HG03139 (cell line): Measurements from ENCODE around the gene PCDH15.

Source experiments
- ATAC-seq: cut with Tn5 transposase; IDR thresholded peaks from one replicate; pipeline ENCODE4 v1.9.1; 2021; ENCODE audit not compliant: unreplicated experiment

Gene PCDH15

GRCh38 chr10:54800741-54801421 lies at the start of gene PCDH15:
Gene PCDH15 (minus strand): TSS chr10:54801231. CDS start chr10:54664262, 136,969 bp downstream.
- no peak for ATAC-seq

- no peak for ATAC-seq
Measured at GRCh38 chr10:54843932-54844331, 42.9 kb upstream of the PCDH15 start.

GRCh38 chr10:54843085-54843646 lies 42.1 kb upstream of the PCDH15 start:
- ATAC-seq: no peak

GRCh38 chr10:54837479-54837878 lies 36.4 kb upstream of the PCDH15 start:
- ATAC-seq: no peak

GRCh38 chr10:54833029-54833428 lies 32.0 kb upstream of the PCDH15 start:
- ATAC-seq: no peak

- ATAC-seq: no peak
Measured at GRCh38 chr10:54826994-54827560, 26.0 kb upstream of the PCDH15 start.

GRCh38 chr10:54815583-54815982 lies 14.6 kb upstream of the PCDH15 start:
- no peak for ATAC-seq

GRCh38 chr10:54808186-54808935 lies 7.3 kb upstream of the PCDH15 start:
- ATAC-seq: no peak

- ATAC-seq: no peak
Measured at GRCh38 chr10:54799506-54799905, 1.5 kb downstream of the PCDH15 start.

- no peak for ATAC-seq
Measured at GRCh38 chr10:54797636-54798321, 3.3 kb downstream of the PCDH15 start.

- ATAC-seq: no peak
Measured at GRCh38 chr10:54796881-54797280, 4.2 kb downstream of the PCDH15 start.

GRCh38 chr10:54776622-54777021 lies 24.4 kb downstream of the PCDH15 start:
- no peak for ATAC-seq

- no peak for ATAC-seq
Measured at GRCh38 chr10:54772468-54773122, 28.4 kb downstream of the PCDH15 start.

- ATAC-seq: no peak
Measured at GRCh38 chr10:54769051-54769450, 32.0 kb downstream of the PCDH15 start.

- no peak for ATAC-seq
Measured at GRCh38 chr10:54758791-54759190, 42.2 kb downstream of the PCDH15 start.

GRCh38 chr10:54749623-54750022 lies 51.4 kb downstream of the PCDH15 start:
- no peak for ATAC-seq

- ATAC-seq: no peak
Measured at GRCh38 chr10:54745436-54745835, 55.6 kb downstream of the PCDH15 start.

- ATAC-seq: no peak
Measured at GRCh38 chr10:54742416-54742815, 58.6 kb downstream of the PCDH15 start.

- no peak for ATAC-seq
Measured at GRCh38 chr10:54728511-54728910, 72.5 kb downstream of the PCDH15 start.

GRCh38 chr10:54722075-54722474 lies 79.0 kb downstream of the PCDH15 start:
- ATAC-seq: no peak

- no peak for ATAC-seq
Measured at GRCh38 chr10:54710918-54711317, 90.1 kb downstream of the PCDH15 start.
